Mammary epithelial cell (primary cell): Measurements from ENCODE around the gene SCARB1.

ENCODE experiments used
- EZH2 ChIP-seq: IDR thresholded peaks from 2 replicates; pipeline ENCODE4 v1.6.1; 2012; ENCODE audit warnings: low read length, inconsistent platforms, borderline replicate concordance
- TF ChIP-seq, protein P1 (sequence below), 2 donors: IDR thresholded peaks in 1 of 2; conservative IDR thresholded peaks in 1 of 2; 2 replicates each; pipeline ENCODE4 v1.5.1; 2011 to 2012; ENCODE audit warnings: inconsistent platforms in 2 of 2, low read length in 2 of 2, mild to moderate bottlenecking in 2 of 2, control low read depth in 1 of 2, low read depth in 1 of 2; ENCODE audit not compliant: insufficient read depth in 1 of 2; ENCODE audit errors: extremely low read depth in 1 of 2

DNA sequence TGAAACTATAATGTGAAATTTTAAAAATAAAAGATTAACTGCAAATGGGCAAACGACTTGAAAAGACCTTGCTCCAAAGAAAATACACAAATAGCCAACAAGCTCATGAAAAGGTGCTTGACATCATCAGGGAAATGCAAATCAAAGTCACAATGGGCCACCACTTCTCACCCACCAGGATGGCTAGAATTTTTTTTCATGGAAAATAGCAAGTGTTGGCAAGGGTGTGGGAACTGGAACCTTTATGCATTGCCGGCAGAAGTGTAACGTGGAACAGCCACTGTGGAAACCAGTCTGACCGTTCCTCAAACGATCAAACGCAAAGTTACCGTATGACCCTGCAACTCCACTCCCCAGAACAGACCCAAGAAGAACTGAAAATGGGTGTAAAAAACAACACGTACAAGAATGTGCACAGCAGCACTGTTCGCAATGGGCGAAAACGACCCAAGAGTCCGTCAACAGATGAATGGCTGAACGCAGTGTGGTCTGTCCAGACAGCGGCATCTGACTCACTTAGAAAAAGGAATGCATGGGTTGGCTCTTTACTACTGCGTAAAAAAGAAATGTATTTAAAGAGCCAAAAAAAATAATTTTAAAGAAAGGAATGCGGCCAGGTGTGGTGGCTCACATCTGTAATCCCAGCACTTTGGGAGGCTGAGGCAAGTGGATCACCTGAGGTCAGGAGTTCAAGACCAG, 40.2 kb downstream of the SCARB1 start:
- TF ChIP-seq, protein P1, sequence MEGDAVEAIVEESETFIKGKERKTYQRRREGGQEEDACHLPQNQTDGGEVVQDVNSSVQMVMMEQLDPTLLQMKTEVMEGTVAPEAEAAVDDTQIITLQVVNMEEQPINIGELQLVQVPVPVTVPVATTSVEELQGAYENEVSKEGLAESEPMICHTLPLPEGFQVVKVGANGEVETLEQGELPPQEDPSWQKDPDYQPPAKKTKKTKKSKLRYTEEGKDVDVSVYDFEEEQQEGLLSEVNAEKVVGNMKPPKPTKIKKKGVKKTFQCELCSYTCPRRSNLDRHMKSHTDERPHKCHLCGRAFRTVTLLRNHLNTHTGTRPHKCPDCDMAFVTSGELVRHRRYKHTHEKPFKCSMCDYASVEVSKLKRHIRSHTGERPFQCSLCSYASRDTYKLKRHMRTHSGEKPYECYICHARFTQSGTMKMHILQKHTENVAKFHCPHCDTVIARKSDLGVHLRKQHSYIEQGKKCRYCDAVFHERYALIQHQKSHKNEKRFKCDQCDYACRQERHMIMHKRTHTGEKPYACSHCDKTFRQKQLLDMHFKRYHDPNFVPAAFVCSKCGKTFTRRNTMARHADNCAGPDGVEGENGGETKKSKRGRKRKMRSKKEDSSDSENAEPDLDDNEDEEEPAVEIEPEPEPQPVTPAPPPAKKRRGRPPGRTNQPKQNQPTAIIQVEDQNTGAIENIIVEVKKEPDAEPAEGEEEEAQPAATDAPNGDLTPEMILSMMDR (conservative IDR thresholded peaks at IDR 0.05 in 1 of 2, IDR thresholded peaks at IDR 0.05 in 1 of 2; ENCODE audit: extremely low read depth in 1 of 2, insufficient read depth in 1 of 2, low read depth in 1 of 2, low read length in 2 of 2), result no peak
- TF ChIP-seq EZH2, result no peak
